T47D (cell line): ENCODE measurements around the gene UFL1.
"Not testable (repeated sequence)": the region's sequence is repeated elsewhere in the genome, so short reads cannot be mapped to it uniquely, and the experiment has no call there.

ENCODE experiments used
- DNase-seq, 2 experiments: peaks; one replicate each; pipeline versions ENCODE4 v3.0.0 to v3.0.0-alpha.2; 2011 to 2012; ENCODE audit warnings: low read depth in 1 of 2, low spot score in 1 of 2
- JUND ChIP-seq: IDR thresholded peaks from 2 replicates; pipeline ENCODE4 v1.6.1; 2012; ENCODE audit warnings: low read depth
- in situ Hi-C: cut with HindIII; loops from 2 replicates; pipeline ENCODE4 v1.10.0; 2016; ENCODE audit warnings: low sequenced_read_pairs, low pct_unique_long_range_greater_than_20kb

UFL1 gene

GRCh38 chr6:96521644-96522464, at the start of gene UFL1:
Gene UFL1, plus strand, starts transcription at chr6:96521806. Its CDS starts 68 bp downstream, at chr6:96521874.
- in situ Hi-C loops: no loop called here
- TF ChIP-seq JUND: no peak
- peak; percentile 18 to 92 for DNase-seq

DNA sequence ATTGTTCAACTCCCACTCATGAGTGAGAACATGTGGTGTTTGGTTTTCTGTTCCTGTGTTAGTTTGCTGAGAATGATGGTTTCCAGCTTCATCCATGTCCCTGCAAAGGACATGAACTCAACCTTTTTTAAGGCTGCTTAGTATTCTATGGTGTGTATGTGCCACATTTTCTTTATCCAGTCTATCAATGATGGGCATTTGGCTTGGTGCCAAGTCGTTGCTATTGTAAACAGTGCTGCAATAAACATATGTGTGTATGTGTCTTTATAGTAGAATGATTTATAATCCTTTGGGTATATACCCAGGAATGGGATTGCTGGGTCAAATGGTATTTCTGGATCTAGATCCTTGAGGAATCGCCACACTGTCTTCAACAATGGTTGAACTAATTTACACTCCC, 49.3 kb upstream of the UFL1 start:
- DNase-seq: not testable (repeated sequence)

GRCh38 chr6:96478695-96479094, 42.9 kb upstream of the UFL1 start:
- in situ Hi-C loops: no loop called here
- no peak for DNase-seq
- TF ChIP-seq JUND: no peak

More for the DNA sequence above, 49.3 kb upstream of the UFL1 start:
- in situ Hi-C loops: not testable (repeated sequence)

GRCh38 chr6:96491926-96492325, 29.7 kb upstream of the UFL1 start:
- DNase-seq: no peak
- no peak for TF ChIP-seq JUND
- in situ Hi-C loops: no loop called here

- TF ChIP-seq JUND: no peak
- in situ Hi-C loops: no loop called here
- DNase-seq: no peak
Measured at GRCh38 chr6:96499781-96500180, 21.8 kb upstream of the UFL1 start.

- no peak for DNase-seq
- no peak for TF ChIP-seq JUND
- in situ Hi-C loops: no loop called here
Measured at GRCh38 chr6:96502915-96503314, 18.7 kb upstream of the UFL1 start.

- no peak for TF ChIP-seq JUND
Measured at GRCh38 chr6:96505363-96505762, 16.2 kb upstream of the UFL1 start.

DNA sequence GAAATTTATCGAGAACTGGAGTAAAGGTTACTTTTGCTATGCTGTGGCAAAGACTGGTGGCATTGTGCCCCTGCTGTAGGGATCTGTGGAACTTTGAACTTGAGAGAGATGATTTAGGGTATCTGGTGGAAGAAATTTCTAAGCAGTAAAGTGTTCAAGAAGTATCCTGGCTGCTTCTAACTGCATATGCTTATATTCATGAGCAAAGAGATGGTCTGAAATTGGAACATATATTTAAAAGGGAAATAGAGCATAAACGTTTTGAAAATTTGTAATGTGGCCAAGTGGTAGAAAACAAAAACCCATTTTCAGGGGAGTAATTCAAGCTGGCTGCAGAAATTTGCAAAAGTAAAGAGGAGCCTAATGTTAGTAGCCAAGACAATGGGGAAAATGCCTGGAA, 12.3 kb upstream of the UFL1 start:
- DNase-seq: no peak
- in situ Hi-C loops: no loop called here
- TF ChIP-seq JUND: no peak

More at GRCh38 chr6:96505363-96505762, 16.2 kb upstream of the UFL1 start:
- peak in 1 of 2 experiments; percentile 43 for DNase-seq
- in situ Hi-C loops: no loop called here

- in situ Hi-C loops: no loop called here
- no peak for TF ChIP-seq JUND
- DNase-seq: peak in 1 of 2 experiments; percentile 45
Measured at GRCh38 chr6:96520171-96521115, 1.2 kb upstream of the UFL1 start.

- no peak for TF ChIP-seq JUND
- DNase-seq: no peak
- in situ Hi-C loops: no loop called here
Measured at GRCh38 chr6:96521306-96521643, 331 bp upstream of the UFL1 start.

GRCh38 chr6:96522465-96523009, 931 bp downstream of the UFL1 start:
- TF ChIP-seq JUND: no peak
- in situ Hi-C loops: no loop called here
- DNase-seq: no peak

DNA sequence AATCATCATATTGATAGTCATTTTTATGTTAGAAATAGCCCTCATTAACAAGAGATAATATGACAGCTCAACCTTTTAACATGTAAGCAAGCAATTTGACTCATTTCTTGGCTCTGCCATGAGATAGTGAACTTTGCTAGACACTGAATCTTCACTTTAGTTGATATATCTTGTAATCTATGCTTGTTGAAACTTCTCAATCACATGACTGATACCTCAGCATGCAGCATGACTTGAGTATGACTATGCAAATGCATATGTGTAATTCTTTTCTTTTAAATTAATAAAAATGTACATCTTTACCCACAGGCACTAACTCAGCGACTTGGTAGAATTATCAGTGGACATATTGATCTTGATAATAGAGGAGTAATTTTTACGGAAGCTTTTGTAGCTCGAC, 6.6 kb downstream of the UFL1 start:
- in situ Hi-C loops: no loop called here
- TF ChIP-seq JUND: no peak
- DNase-seq: no peak

DNA sequence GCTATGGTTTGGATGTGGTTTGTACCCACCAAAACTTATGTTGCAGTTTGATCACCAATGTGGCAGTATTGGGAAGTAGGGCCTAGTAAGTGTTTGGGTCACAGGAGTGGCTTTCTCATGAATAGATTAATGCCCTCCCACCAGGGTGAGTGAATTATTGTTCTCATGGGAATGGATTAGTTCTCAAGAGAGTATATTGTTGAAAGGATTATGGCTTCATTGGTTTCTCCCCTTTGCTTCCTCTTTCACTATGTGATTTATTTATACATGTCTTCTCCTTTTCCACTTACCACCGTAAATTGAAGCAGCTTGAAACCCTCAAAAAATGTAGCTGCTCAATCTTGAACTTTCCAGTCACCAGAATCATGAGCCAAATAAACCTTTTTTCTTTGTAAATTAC, 10.8 kb downstream of the UFL1 start:
- in situ Hi-C loops: no loop called here
- TF ChIP-seq JUND: no peak
- no peak for DNase-seq
